HG02798 (cell line): Measurements from ENCODE around the gene OTOGL.
A peak's percentile ranks its signal among the peaks of the same experiment; 100 is the strongest.
"Not testable (repeated sequence)": the region's sequence is repeated elsewhere in the genome, so short reads cannot be mapped to it uniquely, and the experiment has no call there.

Experiments
- ATAC-seq: cut with Tn5 transposase; IDR thresholded peaks from one replicate; pipeline ENCODE4 v1.9.1; 2021; ENCODE audit warnings: mild to moderate bottlenecking; ENCODE audit not compliant: unreplicated experiment, poor library complexity

The OTOGL gene

GRCh38 chr12:80212938-80213645 is 113.8 kb downstream of the OTOGL start:
- ATAC-seq: no peak

DNA sequence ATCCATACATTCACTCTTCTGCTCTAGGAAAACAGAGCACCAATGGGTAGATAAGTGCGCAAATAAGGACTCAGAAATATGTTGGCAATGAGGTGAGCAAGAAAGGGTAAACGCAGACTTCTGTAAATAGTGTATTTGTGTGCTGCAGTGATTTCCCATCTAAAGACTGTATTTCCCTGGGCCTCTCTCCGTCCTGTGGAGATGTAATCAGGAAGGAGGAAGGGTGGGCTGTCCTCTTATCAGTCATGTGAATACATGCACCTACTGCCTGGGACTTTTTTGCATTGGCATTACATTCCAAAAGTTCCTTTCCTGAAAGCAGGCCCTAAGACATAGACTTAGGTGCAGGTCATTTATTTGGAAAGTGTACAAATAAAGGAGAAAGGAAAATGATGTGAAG is 114.5 kb downstream of the OTOGL start:
- no peak for ATAC-seq

GRCh38 chr12:80217011-80217535 is 117.7 kb downstream of the OTOGL start:
- ATAC-seq: peak; percentile 49

DNA sequence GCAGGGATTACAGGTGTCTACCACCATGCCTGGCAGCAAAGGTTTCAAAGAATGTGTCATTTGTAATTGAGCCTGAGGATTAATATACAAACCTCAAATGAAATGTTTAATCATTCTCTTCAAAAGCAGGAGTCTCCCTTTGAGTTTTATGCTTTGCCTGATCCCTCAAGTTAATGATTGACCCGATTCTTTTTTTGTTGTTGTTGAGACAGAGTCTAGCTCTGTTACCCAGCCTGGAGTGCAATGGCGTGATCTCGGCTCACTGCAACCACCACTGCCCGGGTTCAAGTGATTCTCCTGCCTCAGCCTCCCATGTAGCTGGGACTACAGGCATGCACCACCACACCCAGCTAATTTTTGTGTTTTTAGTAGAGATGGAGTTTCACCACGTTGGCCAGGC is 119.6 kb downstream of the OTOGL start:
- ATAC-seq: not testable (repeated sequence)

DNA sequence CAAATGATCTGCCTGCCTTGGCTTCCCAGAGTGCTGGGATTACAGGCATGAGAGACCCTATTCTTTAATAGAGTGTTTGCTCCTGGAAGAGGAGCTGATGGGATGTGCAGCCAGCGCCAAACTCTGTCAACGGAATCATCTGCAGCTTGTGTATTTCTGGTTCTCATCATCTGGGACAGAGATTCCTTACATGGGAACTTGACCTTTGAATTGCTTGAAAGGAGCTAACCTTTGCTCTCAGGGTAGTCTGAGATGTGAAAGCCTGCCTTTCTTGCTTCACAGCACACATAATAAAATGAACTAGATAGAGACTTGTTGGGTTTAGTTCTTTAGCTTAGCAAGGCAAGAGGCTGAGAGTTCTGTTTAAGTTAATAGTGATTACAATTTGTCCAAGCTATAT is 120.0 kb downstream of the OTOGL start:
- no peak for ATAC-seq

DNA sequence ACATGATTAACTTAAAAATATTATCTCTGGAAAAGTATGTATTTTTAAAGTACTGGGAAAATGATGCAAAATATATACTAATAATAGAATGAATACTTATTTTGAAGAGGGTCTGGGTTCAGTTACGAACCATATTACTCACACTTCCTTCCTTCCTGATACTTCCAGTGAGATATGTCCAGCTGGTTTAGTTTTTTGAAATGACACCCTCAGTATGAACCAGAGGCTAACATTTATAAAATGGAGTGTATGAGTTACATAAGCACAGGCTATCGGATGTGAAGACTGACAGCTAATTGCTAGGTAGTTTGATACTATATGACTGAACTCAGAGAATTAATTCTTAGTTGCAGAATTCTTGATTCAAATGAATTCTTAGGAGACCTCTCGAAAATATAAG is 122.9 kb downstream of the OTOGL start:
- no peak for ATAC-seq

GRCh38 chr12:80226576-80226975 is 127.2 kb downstream of the OTOGL start:
- no peak for ATAC-seq

DNA sequence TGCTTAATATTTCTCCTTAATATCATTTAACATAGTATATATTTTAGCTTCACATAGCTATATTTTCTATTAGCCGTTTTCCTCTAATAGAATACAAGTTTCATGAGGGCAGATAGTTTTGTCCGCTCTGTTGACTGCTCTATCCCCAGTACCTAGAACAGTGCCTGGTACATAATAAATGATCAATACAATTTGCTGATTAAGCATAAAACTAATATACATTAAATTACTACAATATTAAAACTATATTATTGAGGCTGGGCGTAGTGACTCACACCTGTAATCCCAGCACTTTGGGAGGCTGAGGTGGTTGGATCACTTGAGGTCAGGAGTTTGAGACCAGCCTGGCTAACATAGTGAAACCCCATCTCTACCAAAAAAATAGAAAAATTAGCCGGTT is 128.6 kb downstream of the OTOGL start:
- not testable (repeated sequence) for ATAC-seq

GRCh38 chr12:80230068-80230467 is 130.7 kb downstream of the OTOGL start:
- ATAC-seq: no peak

- ATAC-seq: no peak
Measured at GRCh38 chr12:80232837-80233236, 133.5 kb downstream of the OTOGL start.

GRCh38 chr12:80233926-80234325 is 134.6 kb downstream of the OTOGL start:
- ATAC-seq: no peak

GRCh38 chr12:80234667-80235066 is 135.3 kb downstream of the OTOGL start:
- no peak for ATAC-seq

DNA sequence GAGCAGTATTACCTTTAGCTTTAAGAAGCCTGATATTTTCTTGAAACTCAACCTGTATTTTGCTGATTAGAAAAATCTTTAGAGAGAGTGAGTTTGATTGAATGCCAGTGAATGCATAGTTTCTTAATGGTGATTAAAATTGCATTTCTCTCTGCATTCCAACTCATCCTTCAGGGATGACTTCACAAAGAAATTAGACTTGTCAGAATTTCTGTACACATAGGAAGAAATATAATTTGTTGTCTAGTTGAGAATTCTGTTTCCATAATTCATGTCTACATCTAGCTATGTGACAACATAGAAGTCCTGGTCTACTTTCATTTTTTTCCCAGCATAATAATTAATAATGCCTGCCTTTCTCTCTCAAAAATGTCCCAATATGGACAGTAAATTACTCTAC is 136.6 kb downstream of the OTOGL start:
- no peak for ATAC-seq

GRCh38 chr12:80239867-80240266 is 140.5 kb downstream of the OTOGL start:
- no peak for ATAC-seq

DNA sequence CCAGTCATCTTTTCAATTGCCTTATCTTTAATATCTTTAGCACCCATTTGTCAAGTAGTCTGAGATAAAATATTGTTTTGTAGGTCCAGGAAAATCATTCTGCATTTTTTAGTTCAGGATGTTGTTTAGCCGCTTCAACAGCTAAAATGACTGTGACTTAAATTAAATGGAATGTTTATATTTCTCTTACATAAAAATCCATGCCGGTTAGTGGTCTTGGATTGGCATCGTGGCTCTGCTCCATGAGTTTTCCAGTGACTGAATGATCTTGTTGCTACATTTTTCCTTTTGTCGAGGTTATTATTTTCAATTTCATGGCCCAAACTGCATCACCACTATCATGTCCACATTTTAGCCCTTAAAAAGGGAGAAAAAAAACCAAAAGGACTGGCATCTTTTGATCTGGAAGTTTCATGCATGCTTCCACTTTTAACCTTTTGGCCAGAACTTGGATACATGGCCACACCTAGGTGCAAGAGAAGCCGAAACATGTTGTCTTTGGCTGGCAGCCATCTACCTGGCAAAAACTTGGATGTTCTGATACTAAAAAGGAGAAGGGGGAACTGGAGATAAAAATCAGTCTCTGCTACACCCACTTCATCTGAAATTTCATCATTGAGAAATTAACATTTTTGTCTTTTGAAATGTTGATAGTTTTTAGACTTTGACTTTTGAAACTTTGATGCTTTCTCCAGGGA is 142.4 kb downstream of the OTOGL start:
- ATAC-seq: no peak

DNA sequence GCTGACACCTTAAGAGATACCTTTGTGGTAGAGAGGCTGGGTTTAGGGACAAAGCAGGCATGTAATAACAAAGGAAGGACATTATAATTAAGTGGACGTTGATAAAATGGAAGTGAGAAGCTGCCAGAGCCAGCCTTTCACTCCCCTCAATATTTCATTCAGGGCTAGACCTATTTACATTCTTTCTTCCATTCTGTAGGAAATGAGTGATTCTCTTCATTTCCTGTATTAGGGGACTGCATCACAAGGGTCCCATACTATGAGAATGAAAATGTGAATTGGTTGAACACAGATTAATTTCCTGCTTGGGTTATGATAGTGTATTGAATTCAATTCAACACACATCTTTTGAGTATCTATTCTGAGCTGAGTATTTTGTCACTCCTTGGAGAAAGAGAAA is 143.0 kb downstream of the OTOGL start:
- no peak for ATAC-seq

DNA sequence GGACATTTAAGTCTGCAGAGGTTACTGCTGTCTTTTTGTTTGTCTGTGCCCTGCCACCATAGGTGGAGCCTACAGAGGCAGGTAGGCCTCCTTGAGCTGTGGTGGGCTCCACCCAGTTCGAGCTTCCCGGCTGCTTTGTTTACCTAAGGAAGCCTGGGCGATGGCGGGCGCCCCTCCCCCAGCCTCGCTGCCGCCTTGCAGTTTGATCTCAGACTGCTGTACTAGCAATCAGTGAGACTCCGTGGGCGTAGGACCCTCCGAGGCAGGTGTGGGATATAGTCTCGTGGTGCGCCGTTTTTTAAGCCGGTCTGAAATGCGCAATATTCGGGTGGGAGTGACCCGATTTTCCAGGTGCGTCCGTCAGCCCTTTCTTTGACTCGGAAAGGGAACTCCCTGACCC is 150.2 kb downstream of the OTOGL start:
- not testable (repeated sequence) for ATAC-seq

DNA sequence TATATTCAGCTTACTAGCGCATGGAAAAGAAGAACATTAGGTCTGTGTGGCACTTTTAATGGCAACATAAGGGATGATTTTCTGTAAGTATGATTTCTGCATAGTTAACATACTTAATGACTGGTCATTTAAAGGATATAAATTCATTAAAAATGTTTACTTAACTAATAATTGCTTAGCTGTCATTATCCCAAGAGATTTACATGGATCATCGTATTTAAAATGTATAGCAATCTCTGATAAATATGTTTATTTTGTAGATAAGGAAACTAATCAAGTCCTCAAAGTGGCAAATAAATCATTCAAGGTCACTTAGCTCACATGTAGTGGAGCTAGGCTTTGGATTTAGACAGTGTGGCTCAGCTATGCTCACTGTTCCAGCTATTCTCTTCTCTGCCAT is 158.6 kb downstream of the OTOGL start:
- no peak for ATAC-seq

DNA sequence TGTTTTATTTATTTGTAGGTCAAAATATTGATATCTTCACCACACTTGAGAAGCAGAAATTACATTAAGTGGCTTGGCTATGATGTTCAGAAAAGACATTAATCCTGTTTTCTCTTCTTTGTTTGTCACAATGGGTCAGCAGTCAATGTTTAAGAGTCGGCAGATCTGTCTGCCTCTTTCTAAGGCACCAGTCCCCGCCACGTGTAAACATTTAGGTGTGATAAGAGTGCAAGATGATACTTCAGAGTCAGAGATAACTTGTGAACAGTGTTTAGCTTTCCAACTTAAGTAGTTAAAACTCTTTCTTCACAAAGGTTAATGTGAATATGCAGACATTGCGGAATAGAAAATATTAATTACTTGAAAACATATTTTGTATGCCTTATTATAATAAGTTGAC is 160.9 kb downstream of the OTOGL start:
- ATAC-seq: no peak

- no peak for ATAC-seq
Measured at GRCh38 chr12:80261403-80261802, 162.1 kb downstream of the OTOGL start.

GRCh38 chr12:80262346-80262745 is 163.0 kb downstream of the OTOGL start:
- ATAC-seq: no peak

DNA sequence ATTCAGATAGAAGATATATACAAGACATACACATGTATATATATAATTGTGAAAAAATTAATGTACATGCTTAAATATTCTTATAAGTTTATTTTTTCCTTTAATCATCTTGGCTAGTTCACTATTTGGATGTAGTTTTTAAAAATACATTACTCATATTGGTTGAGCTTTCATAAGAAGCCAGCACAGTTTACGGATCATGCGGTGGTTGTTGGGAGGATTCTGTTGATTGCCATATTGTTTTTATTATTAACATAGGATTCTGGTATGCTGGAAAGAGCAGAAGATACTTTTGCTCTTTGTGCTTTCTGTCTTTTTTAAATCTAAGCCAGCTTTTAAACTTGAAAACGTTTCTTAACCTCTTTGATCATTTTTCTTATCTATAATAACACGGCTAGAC is 163.4 kb downstream of the OTOGL start:
- no peak for ATAC-seq
